Muscle layer of duodenum (tissue), 2 donors: Measurements from ENCODE around the gene RELCH.

Experiments used
- H3K27ac ChIP-seq: one replicate; pipeline ENCODE4 v1.7.0; 2013; ENCODE audit warnings: mild to moderate bottlenecking, low read length
- H3K27me3 ChIP-seq: one replicate; pipeline ENCODE4 v1.7.0; 2013; ENCODE audit warnings: low read depth, mild to moderate bottlenecking, control low read depth, low read length
- H3K36me3 ChIP-seq, 2 donors: one replicate each; pipeline ENCODE4 v1.7.0; 2013; ENCODE audit warnings: low read length in 2 of 2, control low read depth in 1 of 2, mild to moderate bottlenecking in 1 of 2; ENCODE audit not compliant: insufficient read depth in 2 of 2, control insufficient read depth in 1 of 2
- H3K4me1 ChIP-seq, 2 donors: one replicate each; pipeline ENCODE4 v1.7.0; 2013; ENCODE audit warnings: low read length in 2 of 2, mild to moderate bottlenecking in 2 of 2, control low read depth in 1 of 2, moderate library complexity in 1 of 2; ENCODE audit not compliant: insufficient read depth in 2 of 2, control insufficient read depth in 1 of 2
- H3K4me3 ChIP-seq, 2 donors: one replicate each; pipeline ENCODE4 v1.7.0; 2013; ENCODE audit warnings: low read length in 2 of 2, low read depth in 1 of 2, mild to moderate bottlenecking in 1 of 2
- H3K9me3 ChIP-seq, 2 donors: one replicate each; pipeline ENCODE4 v1.7.0; 2013; ENCODE audit warnings: low read length in 2 of 2, control low read depth in 1 of 2, mild to moderate bottlenecking in 1 of 2; ENCODE audit not compliant: control insufficient read depth in 1 of 2
- donor health status: healthy.

The RELCH gene

DNA sequence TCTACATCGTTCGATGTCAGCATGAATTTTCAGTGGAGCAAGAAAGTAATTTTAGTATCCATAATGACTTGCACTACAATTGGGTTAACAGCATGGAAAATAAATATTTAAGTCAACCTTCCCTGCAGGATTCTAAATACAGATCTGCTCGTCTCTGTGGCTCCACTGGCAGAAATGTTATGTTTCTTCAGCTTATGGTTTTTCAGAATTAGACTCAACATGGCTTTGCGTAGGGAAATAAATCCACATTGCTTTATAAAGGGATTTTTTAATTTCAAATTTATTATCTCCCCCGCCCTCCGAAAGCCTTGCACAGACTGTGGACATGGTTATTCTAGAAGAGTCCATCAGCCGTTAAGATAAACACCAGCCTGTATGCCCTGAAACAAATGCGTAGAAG lies 156.3 kb downstream of the RELCH start:
- Histone ChIP-seq H3K9me3 (no peaks in the 10 kb centered on the region), H3K4me3 (no peak overlapping the region), H3K4me1 (peaks cover 0 to 13% of the 10 kb centered on the region in 2 donors), H3K27me3 (no peaks in the 10 kb centered on the region), H3K36me3 (no peaks in the 10 kb centered on the region), H3K27ac (no peak overlapping the region)

- no peak overlapping the region for H3K4me3 ChIP-seq
- H3K36me3 ChIP-seq: no peaks in the 10 kb centered on the region
- no peaks in the 10 kb centered on the region for H3K27me3 ChIP-seq
- H3K9me3 ChIP-seq: no peaks in the 10 kb centered on the region
- no peak overlapping the region for H3K27ac ChIP-seq
- H3K4me1 ChIP-seq: no peaks in the 10 kb centered on the region
These were observed 158.9 kb downstream of the RELCH start for GRCh38 chr18:62345909-62346308.

DNA sequence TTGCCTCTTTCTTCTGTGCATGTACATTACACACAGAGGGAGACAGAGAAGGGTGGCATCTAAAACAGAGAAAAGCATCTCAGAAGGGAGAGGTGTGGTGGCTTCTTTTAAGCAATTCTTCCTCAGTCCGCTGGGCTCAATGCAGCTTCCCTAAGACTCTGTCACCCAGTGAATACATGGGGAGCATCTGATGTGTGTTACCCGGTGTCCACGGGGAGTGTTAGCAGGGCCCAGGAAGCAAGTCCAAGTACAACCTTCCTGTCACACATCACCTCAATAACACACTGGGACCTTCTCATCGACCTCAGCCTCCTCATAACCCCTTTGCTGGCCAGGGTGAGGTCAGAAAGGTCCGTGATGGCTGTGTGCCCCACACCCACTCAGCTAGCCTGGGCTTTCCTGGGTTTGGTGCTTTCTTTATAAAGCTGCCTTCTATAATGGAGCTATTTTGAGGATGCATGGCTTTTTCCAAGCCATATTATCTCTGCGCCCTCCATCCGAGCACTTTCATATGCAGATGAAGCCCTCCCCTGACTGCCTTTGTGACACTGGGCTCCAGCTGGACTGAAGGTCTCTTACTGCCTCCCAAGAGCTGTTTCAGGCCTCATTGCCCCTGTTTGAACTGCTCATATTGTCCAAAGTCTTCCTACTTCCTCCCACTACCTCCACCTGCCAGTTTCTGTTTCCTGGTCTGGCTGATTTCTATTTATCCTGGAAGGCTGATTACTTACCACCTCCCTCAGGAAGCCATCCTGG lies 159.5 kb downstream of the RELCH start:
- no peak overlapping the region for H3K27ac ChIP-seq
- H3K4me3 ChIP-seq: no peak overlapping the region
- H3K9me3 ChIP-seq: no peaks in the 10 kb centered on the region
- no peaks in the 10 kb centered on the region for H3K27me3 ChIP-seq
- no peaks in the 10 kb centered on the region for H3K4me1 ChIP-seq
- no peaks in the 10 kb centered on the region for H3K36me3 ChIP-seq

DNA sequence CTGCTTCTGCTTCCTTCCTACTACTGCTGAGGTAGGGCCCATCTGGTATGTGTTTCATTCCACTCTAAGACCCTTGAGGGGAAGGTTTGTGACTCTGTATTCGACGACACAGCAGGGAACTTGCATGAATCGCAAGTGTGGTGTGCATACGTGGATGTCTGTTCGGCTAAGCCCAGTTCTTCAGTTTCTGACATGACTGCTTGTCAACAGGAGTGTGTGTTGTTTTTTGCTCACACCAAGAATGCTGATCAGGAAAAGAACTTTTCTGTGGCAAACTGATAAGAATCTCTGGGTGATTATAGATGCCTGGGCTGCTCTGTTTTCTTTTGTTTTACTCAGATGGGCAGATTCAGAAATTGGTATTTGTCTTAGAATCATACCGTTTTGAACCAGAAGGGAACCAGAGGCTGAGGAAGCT lies 160.0 kb downstream of the RELCH start:
- no peaks in the 10 kb centered on the region for H3K4me1 ChIP-seq
- no peaks in the 10 kb centered on the region for H3K9me3 ChIP-seq
- no peaks in the 10 kb centered on the region for H3K36me3 ChIP-seq
- H3K4me3 ChIP-seq: no peak overlapping the region
- no peak overlapping the region for H3K27ac ChIP-seq
- H3K27me3 ChIP-seq: no peaks in the 10 kb centered on the region

DNA sequence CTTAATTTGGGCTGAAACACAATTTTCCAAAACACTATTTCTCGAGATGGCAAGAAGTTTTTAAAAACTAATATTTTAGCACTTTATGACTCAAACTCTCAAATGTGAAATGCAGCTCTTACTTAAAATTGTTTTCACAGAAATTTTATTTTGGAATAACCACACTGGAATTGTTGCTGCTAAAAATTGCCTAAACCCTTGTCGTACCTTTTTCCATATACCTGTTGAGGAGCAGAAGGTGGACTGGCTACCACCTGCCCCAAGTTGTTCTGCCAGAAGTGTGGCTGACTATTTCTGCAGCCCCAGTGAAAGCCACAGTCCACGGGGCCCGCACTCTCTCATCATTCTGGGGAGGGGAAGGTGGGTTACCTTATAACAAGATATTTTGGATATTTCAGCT lies 161.4 kb downstream of the RELCH start:
- Histone ChIP-seq H3K9me3 (no peaks in the 10 kb centered on the region), H3K4me3 (no peak overlapping the region), H3K27ac (no peak overlapping the region), H3K36me3 (no peaks in the 10 kb centered on the region), H3K4me1 (no peaks in the 10 kb centered on the region), H3K27me3 (no peaks in the 10 kb centered on the region)

DNA sequence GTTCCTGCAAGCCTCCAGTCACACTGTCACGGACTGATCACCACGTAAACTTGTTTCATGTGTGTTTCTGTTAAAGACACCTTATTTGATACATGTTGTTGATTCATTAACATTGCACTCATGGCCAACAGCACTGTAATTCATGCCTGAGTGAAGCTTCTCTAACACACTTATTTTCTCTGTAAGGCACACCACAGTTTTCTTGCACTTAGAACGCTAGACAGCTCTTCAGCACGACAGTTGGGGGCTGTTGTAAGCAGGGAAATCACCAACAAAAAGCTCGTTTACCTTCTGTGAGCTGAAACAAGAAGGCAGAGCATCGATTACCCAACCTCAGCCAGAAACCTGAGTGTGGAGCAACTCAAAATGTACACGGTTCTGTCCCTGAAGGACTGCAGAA lies 166.1 kb downstream of the RELCH start:
- H3K27me3 ChIP-seq: no peaks in the 10 kb centered on the region
- no peaks in the 10 kb centered on the region for H3K9me3 ChIP-seq
- H3K4me1 ChIP-seq: no peaks in the 10 kb centered on the region
- no peak overlapping the region for H3K27ac ChIP-seq
- no peak overlapping the region for H3K4me3 ChIP-seq
- H3K36me3 ChIP-seq: no peaks in the 10 kb centered on the region

- no peak overlapping the region for H3K4me3 ChIP-seq
- H3K27ac ChIP-seq: no peak overlapping the region
- H3K36me3 ChIP-seq: peaks cover 0 to 3% of the 10 kb centered on the region in 2 donors
- no peaks in the 10 kb centered on the region for H3K27me3 ChIP-seq
- H3K4me1 ChIP-seq: no peaks in the 10 kb centered on the region
- H3K9me3 ChIP-seq: no peaks in the 10 kb centered on the region
These were observed 167.1 kb downstream of the RELCH start for GRCh38 chr18:62354151-62354550.

- H3K27ac ChIP-seq: no peak overlapping the region
- no peak overlapping the region for H3K4me3 ChIP-seq
- no peaks in the 10 kb centered on the region for H3K9me3 ChIP-seq
- no peaks in the 10 kb centered on the region for H3K4me1 ChIP-seq
- H3K27me3 ChIP-seq: no peaks in the 10 kb centered on the region
- peaks cover 0 to 3% of the 10 kb centered on the region in 2 donors for H3K36me3 ChIP-seq
These were observed 170.1 kb downstream of the RELCH start for GRCh38 chr18:62357079-62357719.
